HAP-1 (cell line): Measurements from ENCODE around the gene TP53AIP1.
"Not testable (repeated sequence)": the region's sequence is repeated elsewhere in the genome, so short reads cannot be mapped to it uniquely, and the experiment has no call there.

Experiments used
- DNase-seq, 2 experiments: peaks; one replicate each; pipeline ENCODE4 v3.0.0-alpha.2; 2016 to 2020; ENCODE audit warnings: low spot score in 2 of 2
- H3K27me3 ChIP-seq: fragments of 250-450 bp; sonication (Bioruptor Pico); 2 replicates; pipeline ENCODE4 v1.5.1; 2020; ENCODE audit warnings: low read depth, mild to moderate bottlenecking, moderate library complexity
- H3K36me3 ChIP-seq: fragments of 250-450 bp; sonication (Bioruptor Pico); replicated peaks from 2 replicates; pipeline ENCODE4 v1.5.1; 2020; ENCODE audit warnings: mild to moderate bottlenecking
- H3K4me1 ChIP-seq: fragments of 250-450 bp; sonication (Bioruptor Pico); 2 replicates; pipeline ENCODE4 v1.5.1; 2020; ENCODE audit warnings: mild to moderate bottlenecking
- H3K4me3 ChIP-seq: fragments of 250-450 bp; sonication (Bioruptor Pico); 2 replicates; pipeline ENCODE4 v1.5.1; 2020; ENCODE audit warnings: mild to moderate bottlenecking, moderate library complexity
- H3K9me3 ChIP-seq: fragments of 250-450 bp; sonication (Bioruptor Pico); 2 replicates; pipeline ENCODE4 v1.5.1; 2020; ENCODE audit warnings: mild to moderate bottlenecking, moderate library complexity
- in situ Hi-C: fragments of 300-500 bp; cut with MboI; formaldehyde crosslinking; loops from 3 replicates; pipeline ENCODE4 v1.14.3; 2020; ENCODE audit warnings: low sequenced_read_pairs, inconsistent platforms, mixed read lengths

TP53AIP1 gene

GRCh38 chr11:128927108-128927461 lies 15.6 kb downstream of the TP53AIP1 start:
- Histone ChIP-seq H3K9me3 (no peaks in the 10 kb centered on the region), H3K4me1 (no peaks in the 10 kb centered on the region), H3K4me3 (no peak overlapping the region), H3K27me3 (no peaks in the 10 kb centered on the region), H3K36me3 (no peaks in the 10 kb centered on the region)
- no peak for DNase-seq
- in situ Hi-C loops: no loop called here

GRCh38 chr11:128926437-128927107 lies 16.1 kb downstream of the TP53AIP1 start:
- Histone ChIP-seq H3K27me3 (no peaks in the 10 kb centered on the region), H3K9me3 (no peaks in the 10 kb centered on the region)
- in situ Hi-C loops: no loop called here

DNA sequence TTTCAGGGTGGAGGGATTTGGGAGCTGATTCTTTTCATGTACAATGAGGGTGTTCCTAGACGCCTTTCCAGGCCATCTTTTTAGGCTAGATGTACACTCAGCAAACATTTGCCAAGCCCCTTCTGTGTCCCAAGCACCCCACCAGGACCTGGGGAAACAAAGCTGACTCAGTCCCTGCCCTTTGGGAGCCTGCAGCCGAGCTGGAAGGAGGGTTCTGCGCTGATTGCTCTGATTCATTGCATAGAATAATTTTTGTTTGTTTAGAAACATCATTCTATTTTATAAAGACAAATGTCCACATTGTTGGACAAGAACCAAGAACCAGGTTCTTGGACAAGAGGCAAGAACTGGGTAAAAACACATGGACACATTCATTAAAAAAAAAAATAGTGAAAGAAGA lies 16.7 kb downstream of the TP53AIP1 start:
- no peaks in the 10 kb centered on the region for H3K36me3 ChIP-seq
- H3K4me3 ChIP-seq: no peak overlapping the region
- H3K9me3 ChIP-seq: no peaks in the 10 kb centered on the region
- no peaks in the 10 kb centered on the region for H3K27me3 ChIP-seq
- in situ Hi-C loops: no loop called here
- DNase-seq: no peak
- H3K4me1 ChIP-seq: no peaks in the 10 kb centered on the region

More at GRCh38 chr11:128926437-128927107, 16.1 kb downstream of the TP53AIP1 start:
- no peaks in the 10 kb centered on the region for H3K4me1 ChIP-seq
- DNase-seq: no peak
- H3K4me3 ChIP-seq: no peak overlapping the region
- no peaks in the 10 kb centered on the region for H3K36me3 ChIP-seq

DNA sequence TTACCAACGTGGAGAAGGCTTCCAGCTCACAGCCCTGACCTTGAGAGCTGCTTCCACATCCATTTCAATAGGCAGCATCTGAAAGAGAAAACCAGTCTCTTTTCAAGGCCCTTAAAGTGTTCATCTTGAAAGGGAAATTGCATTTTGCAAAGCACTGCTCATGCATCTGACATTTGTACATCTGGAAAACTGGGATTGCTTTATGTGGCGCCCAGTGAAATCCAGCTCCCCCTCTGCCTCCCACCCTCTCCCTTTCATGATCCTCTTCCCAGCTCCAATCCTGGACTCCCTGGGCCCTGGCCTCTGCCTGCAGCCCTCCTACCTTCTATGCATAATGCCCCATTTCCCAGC lies 17.4 kb downstream of the TP53AIP1 start:
- H3K27me3 ChIP-seq: no peaks in the 10 kb centered on the region
- H3K9me3 ChIP-seq: no peaks in the 10 kb centered on the region
- no peaks in the 10 kb centered on the region for H3K4me1 ChIP-seq
- H3K36me3 ChIP-seq: no peaks in the 10 kb centered on the region
- no peak for DNase-seq
- H3K4me3 ChIP-seq: no peak overlapping the region
- in situ Hi-C loops: no loop called here

DNA sequence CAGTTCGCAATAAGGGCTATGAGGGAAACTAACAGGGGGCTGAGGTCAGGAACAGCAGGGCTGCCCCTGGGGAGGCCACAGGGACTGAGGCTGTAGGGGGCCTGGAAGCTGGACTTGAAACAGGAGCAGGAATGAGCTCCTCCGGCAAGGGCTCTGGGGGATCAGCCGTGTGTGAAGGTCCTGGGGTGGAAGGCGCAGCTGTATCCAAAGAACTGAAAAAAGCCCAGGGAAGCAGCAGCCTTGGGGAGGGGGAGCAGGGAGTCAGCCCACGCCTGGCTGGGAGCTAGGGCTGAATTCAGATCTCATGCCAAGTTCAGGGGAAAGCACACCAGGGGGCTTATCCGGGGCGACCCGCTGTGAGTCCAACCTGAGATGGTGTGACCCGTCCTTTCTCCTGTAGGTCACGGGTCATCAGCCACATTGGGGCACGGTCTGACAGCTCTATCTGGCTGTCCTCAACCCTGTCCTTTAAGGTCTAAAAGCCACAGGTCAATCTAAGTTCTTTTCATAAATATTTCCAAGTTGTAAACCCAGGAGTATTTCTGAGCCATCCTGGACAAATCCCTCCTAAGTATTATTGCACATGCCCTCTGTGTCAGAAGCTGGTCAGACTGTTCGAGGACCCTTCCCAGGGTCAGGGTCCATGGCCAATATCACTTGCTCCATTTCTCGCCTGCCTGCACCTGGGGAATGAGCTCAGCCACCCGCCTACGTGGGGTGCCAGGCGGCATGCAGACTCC lies 18.0 kb downstream of the TP53AIP1 start:
- in situ Hi-C loops: no loop called here
- DNase-seq: no peak
- no peaks in the 10 kb centered on the region for H3K4me1 ChIP-seq
- no peak overlapping the region for H3K4me3 ChIP-seq
- H3K9me3 ChIP-seq: no peaks in the 10 kb centered on the region
- no peaks in the 10 kb centered on the region for H3K27me3 ChIP-seq
- no peaks in the 10 kb centered on the region for H3K36me3 ChIP-seq

DNA sequence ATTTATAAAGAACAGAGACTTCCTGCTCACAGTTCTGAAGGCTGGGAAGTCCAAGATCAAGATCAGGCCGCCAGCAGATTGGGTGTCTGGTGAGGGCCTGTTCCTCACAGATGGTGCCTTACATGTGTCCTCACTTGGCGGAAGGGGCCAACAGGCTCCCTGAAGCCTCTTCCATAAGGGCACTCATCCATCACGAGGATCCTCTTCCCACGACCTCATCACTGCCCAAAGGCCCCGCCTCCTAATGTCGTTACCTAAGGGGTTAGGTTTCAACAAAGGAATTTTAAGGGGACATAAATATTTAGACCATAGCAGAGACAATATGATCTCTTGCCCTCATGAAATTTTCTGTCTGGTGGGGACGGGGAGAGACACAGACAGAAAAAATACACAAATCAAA lies 18.6 kb downstream of the TP53AIP1 start:
- Histone ChIP-seq H3K36me3 (no peaks in the 10 kb centered on the region), H3K4me3 (no peak overlapping the region), H3K9me3 (no peaks in the 10 kb centered on the region), H3K27me3 (no peaks in the 10 kb centered on the region), H3K4me1 (no peaks in the 10 kb centered on the region)
- DNase-seq: no peak
- in situ Hi-C loops: no loop called here

DNA sequence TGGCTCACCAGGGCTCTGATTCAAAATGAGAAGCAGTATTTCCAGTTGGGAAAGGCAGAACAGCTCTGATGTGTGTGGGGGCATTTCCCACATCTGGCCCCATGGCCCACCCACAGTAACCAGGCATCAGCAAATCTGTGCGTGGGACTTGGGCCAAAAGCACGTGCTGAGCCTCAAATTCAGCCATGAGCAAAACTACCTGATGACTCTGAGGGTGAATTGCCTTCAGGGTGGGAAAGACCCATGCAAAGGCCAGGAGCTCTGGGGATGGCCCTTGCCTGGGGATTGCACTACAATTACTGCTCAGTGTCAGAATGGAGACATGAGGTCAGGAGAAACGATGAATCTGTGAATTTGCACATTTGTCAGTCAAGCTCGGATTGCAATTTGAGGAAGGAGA lies 20.9 kb downstream of the TP53AIP1 start:
- no peaks in the 10 kb centered on the region for H3K9me3 ChIP-seq
- DNase-seq: no peak
- in situ Hi-C loops: no loop called here
- no peaks in the 10 kb centered on the region for H3K27me3 ChIP-seq
- no peaks in the 10 kb centered on the region for H3K36me3 ChIP-seq
- H3K4me1 ChIP-seq: no peaks in the 10 kb centered on the region
- H3K4me3 ChIP-seq: no peak overlapping the region

DNA sequence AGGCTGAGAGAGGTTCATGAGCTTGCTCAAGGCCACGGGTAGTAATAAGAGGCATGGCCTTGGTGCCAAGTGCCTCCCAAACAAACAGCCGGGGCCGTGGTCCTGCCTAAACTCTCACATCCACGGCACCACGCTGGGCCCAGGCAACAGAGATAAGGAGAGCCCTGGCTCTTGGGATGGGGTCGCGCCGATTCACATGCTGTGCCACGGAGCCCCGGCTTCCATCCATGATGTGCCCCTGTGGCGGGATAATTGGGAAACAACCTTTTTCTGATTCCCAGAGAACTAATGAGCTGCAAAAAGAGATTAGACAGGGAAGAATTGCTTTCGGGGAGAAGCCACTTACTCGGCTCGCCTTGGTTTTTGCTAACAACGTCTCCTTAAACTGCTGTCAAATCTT lies 22.0 kb downstream of the TP53AIP1 start:
- H3K27me3 ChIP-seq: no peaks in the 10 kb centered on the region
- in situ Hi-C loops: no loop called here
- H3K9me3 ChIP-seq: no peaks in the 10 kb centered on the region
- DNase-seq: no peak
- H3K4me1 ChIP-seq: no peaks in the 10 kb centered on the region
- no peak overlapping the region for H3K4me3 ChIP-seq
- no peaks in the 10 kb centered on the region for H3K36me3 ChIP-seq

- H3K36me3 ChIP-seq, DNase-seq, H3K4me3 ChIP-seq, H3K27me3 ChIP-seq, in situ Hi-C loops, H3K4me1 ChIP-seq, H3K9me3 ChIP-seq: not testable (repeated sequence)
These were observed 23.0 kb downstream of the TP53AIP1 start for GRCh38 chr11:128919635-128920034.

- DNase-seq: no peak
- in situ Hi-C loops: no loop called here
- H3K9me3 ChIP-seq: no peaks in the 10 kb centered on the region
- no peaks in the 10 kb centered on the region for H3K36me3 ChIP-seq
- H3K4me3 ChIP-seq: no peak overlapping the region
- no peaks in the 10 kb centered on the region for H3K27me3 ChIP-seq
- H3K4me1 ChIP-seq: no peaks in the 10 kb centered on the region
These were observed 23.5 kb downstream of the TP53AIP1 start for GRCh38 chr11:128919216-128919615.

DNA sequence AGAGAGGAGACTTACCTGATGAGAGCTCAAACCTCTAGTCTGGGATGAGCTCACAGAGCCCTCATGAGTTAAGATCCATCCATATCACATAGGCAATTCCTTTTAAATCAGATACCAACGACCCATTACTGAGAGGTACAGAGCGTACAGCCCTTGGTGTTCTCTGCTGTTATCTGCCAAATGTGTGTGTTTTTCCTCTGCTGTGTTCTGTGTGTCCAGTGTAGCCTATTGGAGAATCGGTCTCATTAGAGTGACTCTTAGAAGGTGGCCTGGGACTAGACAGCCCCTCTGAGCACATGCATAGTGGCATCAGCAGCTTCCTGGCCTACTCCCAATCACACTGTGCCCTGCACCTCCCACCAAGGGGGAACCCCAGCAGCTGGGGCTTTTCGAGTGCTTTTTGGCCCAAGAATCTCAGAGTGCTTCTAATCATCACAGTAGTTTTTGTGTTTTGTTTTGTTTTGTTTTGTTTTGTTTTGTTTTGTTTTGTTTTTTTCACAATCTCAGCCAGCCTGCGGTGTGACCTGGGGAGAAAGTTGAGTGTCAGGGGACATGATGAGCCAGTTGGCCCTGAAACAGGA lies 25.4 kb downstream of the TP53AIP1 start:
- no peaks in the 10 kb centered on the region for H3K4me1 ChIP-seq

DNA sequence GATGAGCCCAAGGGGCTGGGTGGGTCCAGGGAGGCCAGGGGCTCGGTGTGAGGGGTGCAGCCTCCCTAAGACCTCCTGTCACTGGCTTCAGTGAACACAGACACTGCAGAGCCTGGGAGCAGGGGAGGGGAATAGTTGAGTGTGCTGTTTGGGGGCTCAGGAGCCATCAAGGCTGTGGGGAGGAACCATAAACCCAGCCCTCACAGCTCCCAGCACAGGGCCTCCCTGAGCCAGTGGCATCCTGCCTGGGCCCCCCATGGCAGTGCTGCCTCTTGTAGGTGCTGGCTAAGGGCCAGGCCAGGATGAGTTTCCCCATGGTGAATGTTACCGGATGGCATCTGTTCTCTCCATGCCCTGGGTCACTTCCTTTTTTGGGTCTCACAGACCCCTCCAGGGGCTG lies 26.0 kb downstream of the TP53AIP1 start:
- Histone ChIP-seq H3K4me1 (no peaks in the 10 kb centered on the region), H3K27me3 (no peaks in the 10 kb centered on the region), H3K36me3 (no peaks in the 10 kb centered on the region), H3K9me3 (no peaks in the 10 kb centered on the region), H3K4me3 (no peak overlapping the region)
- in situ Hi-C loops: no loop called here
- DNase-seq: no peak

More for the DNA sequence above, 25.4 kb downstream of the TP53AIP1 start:
- no peaks in the 10 kb centered on the region for H3K27me3 ChIP-seq
- no peaks in the 10 kb centered on the region for H3K36me3 ChIP-seq
- H3K4me3 ChIP-seq: no peak overlapping the region
- no peak for DNase-seq
- H3K9me3 ChIP-seq: no peaks in the 10 kb centered on the region
- in situ Hi-C loops: no loop called here

DNA sequence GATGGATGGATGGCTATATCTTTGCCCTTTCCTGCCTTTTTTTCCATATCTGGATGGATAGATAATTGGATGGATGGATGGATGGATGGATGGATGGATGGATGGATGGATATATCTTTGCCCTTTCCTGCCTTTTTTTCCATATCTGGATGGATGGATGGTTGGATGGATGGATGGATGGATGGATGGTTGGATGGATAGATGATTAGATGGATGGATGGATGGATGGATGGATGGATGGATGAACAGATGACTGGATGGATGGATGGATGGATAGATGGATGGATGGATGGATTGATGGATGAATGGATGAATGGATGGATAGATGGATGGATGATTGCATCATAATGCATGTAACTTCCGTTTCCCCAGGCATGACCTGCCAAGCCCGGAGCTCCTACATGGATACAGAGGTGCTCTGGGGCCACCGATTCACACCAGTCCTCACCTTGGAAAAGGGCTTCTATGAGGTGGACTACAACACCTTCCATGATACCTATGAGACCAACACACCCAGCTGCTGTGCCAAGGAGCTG lies 26.6 kb downstream of the TP53AIP1 start:
- H3K4me3 ChIP-seq: no peak overlapping the region
- no peaks in the 10 kb centered on the region for H3K27me3 ChIP-seq
- H3K4me1 ChIP-seq: no peaks in the 10 kb centered on the region
- no peak for DNase-seq
- H3K9me3 ChIP-seq: no peaks in the 10 kb centered on the region
- H3K36me3 ChIP-seq: no peaks in the 10 kb centered on the region
- in situ Hi-C loops: no loop called here

DNA sequence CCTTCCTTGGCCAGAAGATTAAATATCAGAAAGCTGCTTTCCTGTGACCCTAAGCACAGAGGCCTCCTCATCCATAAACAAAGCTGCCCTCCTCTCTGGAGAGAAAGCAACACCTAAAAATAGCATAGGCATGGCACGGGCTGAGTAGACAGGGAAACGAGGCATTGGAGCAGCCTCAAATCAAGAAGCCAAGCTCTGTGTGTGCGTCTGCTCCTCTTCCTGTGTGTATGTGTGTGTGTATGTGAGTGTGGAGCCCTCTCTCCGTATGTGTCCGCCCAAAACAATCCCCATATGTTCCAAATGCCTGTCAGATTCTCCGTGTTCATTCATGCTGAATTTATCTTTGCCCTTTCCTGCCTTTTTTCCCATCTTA lies 27.5 kb downstream of the TP53AIP1 start:
- DNase-seq: no peak
- H3K4me3 ChIP-seq: no peak overlapping the region
- no peaks in the 10 kb centered on the region for H3K36me3 ChIP-seq
- in situ Hi-C loops: no loop called here
- no peaks in the 10 kb centered on the region for H3K27me3 ChIP-seq
- H3K4me1 ChIP-seq: no peaks in the 10 kb centered on the region
- H3K9me3 ChIP-seq: no peaks in the 10 kb centered on the region
